Uterus (tissue), 4 donors: Measurements from ENCODE around the gene ARID5B. TPM values are rescaled to one million over a fixed set of nuclear protein-coding genes. Genes with fewer than 3 reads are reported as not detected.
A peak's percentile ranks its signal among the peaks of the same experiment; 100 is the strongest.

Experiments used
- DNase-seq, 2 donors: peaks; one replicate each; pipeline ENCODE4 v3.0.0-alpha.2; 2019 to 2020
- H3K27ac ChIP-seq, 2 donors: fragments of 200-600 bp; sonication (generic); 1 replicate in 1 of 2; 2 replicates in 1 of 2; pipeline ENCODE4 v1.5.1; 2016 to 2018
- H3K27me3 ChIP-seq, 2 donors: fragments of 200-600 bp; sonication (generic); one replicate each; pipeline ENCODE4 v1.5.1; 2018 to 2019; ENCODE audit warnings: control low read depth in 1 of 2
- H3K36me3 ChIP-seq, 2 donors: fragments of 200-600 bp; sonication (generic); one replicate each; pipeline ENCODE4 v1.5.1; 2019; ENCODE audit warnings: control low read depth in 1 of 2
- H3K4me1 ChIP-seq, 2 donors: fragments of 200-600 bp; sonication (generic); one replicate each; pipeline ENCODE4 v1.5.1; 2018 to 2019; ENCODE audit warnings: control low read depth in 1 of 2
- H3K4me3 ChIP-seq, 2 donors: fragments of 200-600 bp; sonication (generic); 1 replicate in 1 of 2; 2 replicates in 1 of 2; pipeline ENCODE4 v1.5.1; 2018 to 2019; ENCODE audit warnings: mild to moderate bottlenecking in 1 of 2
- H3K9me3 ChIP-seq, 2 donors: fragments of 200-600 bp; sonication (generic); one replicate each; pipeline ENCODE4 v1.5.1; 2019; ENCODE audit warnings: control low read depth in 1 of 2
- POLR2A ChIP-seq, 2 donors: fragments of 450-650 bp; IDR thresholded peaks; one replicate each; pipeline ENCODE4 v1.6.1; 2016; ENCODE audit warnings: antibody characterized with exemption in 2 of 2, mild to moderate bottlenecking in 1 of 2, moderate library complexity in 1 of 2
- intact Hi-C: fragments of 100-400 bp; cut with DNase I; formaldehyde crosslinking; loops from one replicate; pipeline ENCODE4 v1.15.1; 2023; ENCODE audit warnings: low total_unique reads
- total RNA-seq, 4 donors: library from RNA; depleted of rRNA in 3 of 4; stranded (reverse); fragments of >200 nt in 3 of 4; gene quantifications; one replicate each; pipeline versions ENCODE4 v1.1.0 to v1.2.4, GENCODE V29; 2014 to 2023
- TF ChIP-seq, protein P1 (sequence below), 4 experiments: fragments of 200-600 bp in 2 of 4; fragments of 450-650 bp in 2 of 4; sonication (generic) in 2 of 4; IDR thresholded peaks; one replicate each; pipeline ENCODE4 v1.5.1; 2016 to 2019; ENCODE audit warnings: antibody characterized with exemption in 4 of 4, mild to moderate bottlenecking in 2 of 4, moderate library complexity in 1 of 4
- donor health status: DM: yes; HTN: yes; CAD: no.

Gene ARID5B
- total RNA-seq, 4 donors from 2014 or later = 38.7 to 64.1 (median 56.6) TPM

DNA sequence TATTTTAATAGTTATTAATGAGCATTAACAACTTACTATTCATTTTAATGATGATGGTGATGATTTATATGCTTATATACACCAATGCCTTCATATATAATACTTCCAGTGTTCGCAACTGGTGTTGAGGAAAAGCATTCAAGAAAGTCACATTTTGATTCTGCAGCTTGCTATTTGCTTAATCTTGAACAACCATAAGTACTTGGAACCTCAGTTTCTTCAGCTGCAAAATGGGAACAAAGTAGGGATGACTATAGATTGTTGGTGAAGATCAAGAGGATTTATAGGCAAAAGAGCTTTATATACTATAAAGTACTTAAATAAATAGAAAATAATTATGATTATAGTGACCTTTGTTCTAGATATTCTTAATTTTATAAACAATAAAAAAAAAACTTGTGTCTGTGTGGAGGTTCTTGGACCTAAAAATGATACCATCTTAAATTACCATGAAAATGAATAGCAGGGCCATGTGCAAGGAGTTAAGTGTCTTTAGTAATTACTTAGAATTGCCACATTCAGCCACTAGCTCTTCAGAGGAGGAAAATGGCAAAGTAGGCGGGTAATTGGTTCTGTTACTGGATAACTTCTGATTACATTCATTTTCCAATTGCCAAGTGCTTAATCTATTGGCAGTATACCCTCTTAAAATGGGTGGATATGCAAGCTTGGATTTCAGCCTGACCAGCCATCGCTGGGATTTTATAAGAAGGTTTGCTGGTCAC, 4.5 kb downstream of the ARID5B start:
- H3K27ac ChIP-seq = peak overlapping the region; percentile 98 to 100
- no peaks in the 10 kb centered on the region for H3K4me1 ChIP-seq
- TF ChIP-seq, protein P1, sequence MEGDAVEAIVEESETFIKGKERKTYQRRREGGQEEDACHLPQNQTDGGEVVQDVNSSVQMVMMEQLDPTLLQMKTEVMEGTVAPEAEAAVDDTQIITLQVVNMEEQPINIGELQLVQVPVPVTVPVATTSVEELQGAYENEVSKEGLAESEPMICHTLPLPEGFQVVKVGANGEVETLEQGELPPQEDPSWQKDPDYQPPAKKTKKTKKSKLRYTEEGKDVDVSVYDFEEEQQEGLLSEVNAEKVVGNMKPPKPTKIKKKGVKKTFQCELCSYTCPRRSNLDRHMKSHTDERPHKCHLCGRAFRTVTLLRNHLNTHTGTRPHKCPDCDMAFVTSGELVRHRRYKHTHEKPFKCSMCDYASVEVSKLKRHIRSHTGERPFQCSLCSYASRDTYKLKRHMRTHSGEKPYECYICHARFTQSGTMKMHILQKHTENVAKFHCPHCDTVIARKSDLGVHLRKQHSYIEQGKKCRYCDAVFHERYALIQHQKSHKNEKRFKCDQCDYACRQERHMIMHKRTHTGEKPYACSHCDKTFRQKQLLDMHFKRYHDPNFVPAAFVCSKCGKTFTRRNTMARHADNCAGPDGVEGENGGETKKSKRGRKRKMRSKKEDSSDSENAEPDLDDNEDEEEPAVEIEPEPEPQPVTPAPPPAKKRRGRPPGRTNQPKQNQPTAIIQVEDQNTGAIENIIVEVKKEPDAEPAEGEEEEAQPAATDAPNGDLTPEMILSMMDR (IDR thresholded peaks at IDR 0.05) = no peak
- TF ChIP-seq POLR2A (IDR thresholded peaks at IDR 0.05) = no peak
- H3K9me3 ChIP-seq = no peaks in the 10 kb centered on the region
- no peaks in the 10 kb centered on the region for H3K36me3 ChIP-seq
- no peak overlapping the region for H3K4me3 ChIP-seq
- DNase-seq = no peak
- no peaks in the 10 kb centered on the region for H3K27me3 ChIP-seq
- intact Hi-C loops = loop anchor here (10.0 kb wide), 1 partner anchor 119 kb away; no protein-coding TSS in a partner anchor

DNA sequence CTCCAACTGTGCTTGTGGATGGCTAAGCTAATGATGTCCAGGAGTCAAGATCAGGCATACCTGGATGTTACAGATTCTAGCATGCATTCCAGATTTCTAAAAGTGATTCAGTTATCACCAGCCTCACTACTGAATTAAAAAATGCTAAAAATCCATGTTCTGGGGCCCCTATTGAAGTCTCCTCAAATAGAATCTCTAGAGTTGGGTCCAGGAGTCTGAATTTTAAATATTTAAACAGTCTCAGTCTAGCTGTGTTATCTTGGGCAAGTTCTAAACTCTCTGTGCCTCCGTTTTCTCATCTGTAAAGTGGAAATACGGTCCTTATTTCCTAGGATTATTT, 5.0 kb downstream of the ARID5B start:
- intact Hi-C loops = loop anchor here (10.0 kb wide), 1 partner anchor 118 kb away; no protein-coding TSS in a partner anchor
- Histone ChIP-seq H3K4me1 (no peaks in the 10 kb centered on the region), H3K27ac (no peak overlapping the region), H3K27me3 (no peaks in the 10 kb centered on the region), H3K9me3 (no peaks in the 10 kb centered on the region), H3K4me3 (no peak overlapping the region), H3K36me3 (no peaks in the 10 kb centered on the region)
- no peak for DNase-seq
- TF ChIP-seq, protein P1 (IDR thresholded peaks at IDR 0.05) = no peak
- TF ChIP-seq POLR2A (IDR thresholded peaks at IDR 0.05) = no peak

DNA sequence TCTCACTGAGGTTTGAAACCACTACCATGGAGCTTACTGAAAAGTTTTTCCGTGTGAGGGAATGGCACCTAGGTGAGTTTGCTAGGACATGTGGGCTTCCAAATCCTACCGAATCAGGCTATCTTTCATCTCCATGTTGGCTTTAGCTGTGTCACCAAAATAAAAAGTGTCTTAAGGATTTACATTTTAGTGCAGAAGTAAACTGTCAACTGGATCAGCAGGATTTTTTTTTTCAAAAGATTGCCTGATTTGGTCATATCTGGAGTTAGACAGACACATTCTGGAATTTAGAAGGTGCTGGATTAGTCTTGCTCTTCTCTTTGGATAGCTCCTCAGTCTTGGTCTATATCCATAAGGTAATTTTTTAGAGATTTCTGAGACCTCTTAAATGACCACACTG, 5.5 kb downstream of the ARID5B start:
- intact Hi-C loops = loop anchor here (10.0 kb wide), 1 partner anchor 118 kb away; no protein-coding TSS in a partner anchor
- no peak for TF ChIP-seq POLR2A (IDR thresholded peaks at IDR 0.05)
- TF ChIP-seq, protein P1 (IDR thresholded peaks at IDR 0.05) = no peak
- Histone ChIP-seq H3K27ac (peak overlapping the region in 1 of 2 donors; percentile 8), H3K36me3 (no peaks in the 10 kb centered on the region), H3K4me3 (no peak overlapping the region), H3K4me1 (no peaks in the 10 kb centered on the region), H3K27me3 (no peaks in the 10 kb centered on the region), H3K9me3 (no peaks in the 10 kb centered on the region)
- DNase-seq = no peak

DNA sequence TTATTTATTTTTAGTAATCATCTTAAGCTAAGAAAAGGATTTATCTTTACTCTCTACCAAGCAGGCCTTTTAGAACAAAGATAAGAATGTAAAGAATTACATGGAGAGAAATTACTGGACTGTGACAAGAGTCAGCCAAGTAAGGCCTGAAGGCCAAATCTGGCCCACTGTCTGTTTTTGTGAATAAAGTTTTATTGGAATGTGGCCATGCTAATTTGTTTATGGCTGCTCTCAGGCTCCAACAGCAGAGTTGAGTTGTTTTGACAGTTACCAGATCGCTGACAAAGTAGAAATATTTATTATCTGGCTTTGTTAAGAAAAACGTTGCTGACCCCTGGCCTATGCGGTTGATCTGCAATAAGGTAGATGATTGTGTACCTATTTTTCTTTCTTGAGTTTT, 6.1 kb downstream of the ARID5B start:
- intact Hi-C loops = loop anchor here (10.0 kb wide), 1 partner anchor 117 kb away; no protein-coding TSS in a partner anchor
- Histone ChIP-seq H3K9me3 (no peaks in the 10 kb centered on the region), H3K27me3 (no peaks in the 10 kb centered on the region), H3K27ac (peak overlapping the region in 1 of 2 donors; percentile 8), H3K36me3 (no peaks in the 10 kb centered on the region), H3K4me1 (no peaks in the 10 kb centered on the region), H3K4me3 (no peak overlapping the region)
- DNase-seq = no peak
- TF ChIP-seq POLR2A (IDR thresholded peaks at IDR 0.05) = no peak
- TF ChIP-seq, protein P1 (IDR thresholded peaks at IDR 0.05) = no peak

DNA sequence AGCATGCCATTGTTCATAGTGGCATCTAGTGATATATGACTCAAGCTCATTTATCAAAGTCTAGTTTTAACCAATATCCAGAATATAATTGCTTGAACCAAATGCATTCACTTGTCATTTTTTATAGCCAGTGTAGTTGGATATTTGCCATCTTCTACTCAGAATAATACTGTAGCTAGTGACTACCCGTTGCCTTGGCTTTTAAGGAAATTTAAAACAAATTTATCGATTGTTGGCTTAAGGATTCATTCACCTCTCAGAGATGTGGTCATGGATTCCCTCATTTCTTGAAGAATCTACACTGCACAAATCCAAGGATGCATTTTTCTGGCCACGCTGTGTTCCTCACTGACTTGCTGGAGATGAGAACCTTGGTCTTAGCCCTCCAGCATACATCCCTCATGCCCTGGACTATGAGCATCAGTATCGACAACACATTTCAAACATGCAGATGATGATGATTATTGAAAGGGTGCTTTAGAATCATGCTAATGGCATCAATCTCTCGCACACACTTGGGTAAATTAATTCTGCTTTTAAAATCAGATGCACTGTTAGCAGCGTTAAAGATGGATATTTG, 8.8 kb downstream of the ARID5B start:
- Histone ChIP-seq H3K9me3 (no peaks in the 10 kb centered on the region), H3K4me1 (no peaks in the 10 kb centered on the region), H3K36me3 (no peaks in the 10 kb centered on the region), H3K27ac (no peak overlapping the region), H3K4me3 (no peak overlapping the region), H3K27me3 (no peaks in the 10 kb centered on the region)
- intact Hi-C loops = no loop called here
- TF ChIP-seq, protein P1 (IDR thresholded peaks at IDR 0.05) = no peak
- no peak for TF ChIP-seq POLR2A (IDR thresholded peaks at IDR 0.05)
- DNase-seq = no peak
